DMS79 (cell line): ENCODE measurements around the gene FOXP4.

Source experiments
- DNase-seq: peaks from one replicate; lab custom pipeline; 2025; lab: John Stamatoyannopoulos, UW

FOXP4 gene

GRCh38 chr6:41645007-41645618 is 98.9 kb downstream of the FOXP4 start:
- DNase-seq, result no peak

DNA sequence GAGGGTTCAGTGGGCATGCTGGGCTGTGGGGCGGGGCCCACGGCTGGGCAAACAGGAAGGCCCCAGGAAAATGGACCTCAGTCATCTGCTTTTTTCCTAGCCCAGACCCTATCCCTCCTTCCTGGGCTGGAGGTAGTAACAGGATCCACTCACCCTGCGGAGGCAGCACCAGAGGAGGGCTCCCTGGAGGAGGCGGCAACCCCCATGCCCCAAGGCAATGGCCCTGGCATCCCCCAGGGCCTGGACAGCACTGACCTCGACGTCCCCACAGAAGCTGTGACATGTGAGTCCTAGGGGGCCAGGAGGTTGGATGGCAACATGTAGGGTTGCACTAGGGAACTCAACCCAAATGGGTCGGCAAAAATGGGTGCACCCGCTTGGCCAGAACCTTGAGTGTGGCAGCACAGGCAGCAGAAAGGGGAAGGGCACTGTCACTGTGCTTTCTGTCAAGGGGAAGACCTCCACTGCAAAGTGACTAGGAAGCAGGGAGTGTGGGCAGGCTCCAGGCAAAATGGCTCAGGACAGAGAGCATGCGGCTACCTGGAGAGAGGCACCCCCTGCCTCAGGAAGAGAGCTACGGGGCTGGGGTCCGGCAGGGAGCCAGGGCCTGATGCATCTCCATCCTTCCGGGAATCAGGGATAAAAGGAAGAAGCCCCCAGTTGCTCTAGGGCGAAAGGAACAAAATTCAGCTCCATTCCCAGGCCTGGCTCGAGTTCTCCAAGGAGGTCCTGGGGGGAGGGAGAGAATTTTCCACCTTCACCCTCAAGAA is 100.0 kb downstream of the FOXP4 start:
- DNase-seq, result no peak

- DNase-seq, result no peak
Observed at GRCh38 chr6:41647061-41647511, 100.9 kb downstream of the FOXP4 start.

- DNase-seq, result no peak
Observed at GRCh38 chr6:41648070-41648585, 101.9 kb downstream of the FOXP4 start.

GRCh38 chr6:41648921-41649320 is 102.7 kb downstream of the FOXP4 start:
- no peak for DNase-seq

GRCh38 chr6:41649596-41649995 is 103.4 kb downstream of the FOXP4 start:
- no peak for DNase-seq

DNA sequence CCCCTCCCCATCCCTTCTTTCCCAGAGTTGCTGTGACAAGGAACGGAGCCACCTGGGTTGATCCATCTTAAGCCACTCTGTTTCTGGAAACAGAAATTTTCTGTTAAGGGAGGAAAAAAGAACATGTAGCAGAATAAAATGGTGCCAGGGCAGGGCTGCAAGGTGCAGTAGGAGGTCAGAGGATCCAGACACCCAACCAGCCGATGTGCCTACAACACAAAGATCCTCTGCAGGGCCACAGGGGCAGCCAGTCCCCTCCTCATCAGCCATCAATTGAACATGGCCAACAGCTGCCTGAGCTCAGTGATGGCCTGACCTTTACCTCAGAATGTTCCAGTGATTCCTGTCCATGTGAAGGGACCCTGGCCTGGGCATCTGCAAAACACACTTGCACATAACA is 103.9 kb downstream of the FOXP4 start:
- no peak for DNase-seq

GRCh38 chr6:41651246-41651961 is 105.2 kb downstream of the FOXP4 start:
- DNase-seq, result no peak
